Endodermal cell (in vitro differentiated cells): ENCODE measurements around the gene SART3. TPM values are rescaled to one million over a fixed set of nuclear protein-coding genes. Genes with fewer than 3 reads are reported as not detected.
A peak's percentile ranks its signal among the peaks of the same experiment; 100 is the strongest.

Experiments
- DNase-seq: peaks from one replicate; pipeline ENCODE4 v3.0.0-alpha.2; 2017
- H3K27ac ChIP-seq: 2 replicates; pipeline ENCODE4 v1.5.1; 2013; ENCODE audit warnings: mild to moderate bottlenecking, low read depth, low read length, moderate library complexity
- H3K27me3 ChIP-seq: 2 replicates; pipeline ENCODE4 v1.6.1; 2013; ENCODE audit warnings: mild to moderate bottlenecking, low read length, moderate library complexity; ENCODE audit not compliant: insufficient read depth, control insufficient read depth, poor library complexity, severe bottlenecking
- H3K36me3 ChIP-seq: 2 replicates; pipeline ENCODE4 v1.7.0; 2013; ENCODE audit warnings: mild to moderate bottlenecking, low read length, moderate library complexity; ENCODE audit not compliant: control insufficient read depth, insufficient read depth
- H3K4me1 ChIP-seq: one replicate; pipeline ENCODE4 v1.7.0; 2013; ENCODE audit warnings: low read length; ENCODE audit not compliant: control insufficient read depth, insufficient read depth
- H3K4me3 ChIP-seq: 2 replicates; pipeline ENCODE4 v1.5.1; 2013; ENCODE audit warnings: mild to moderate bottlenecking, low read length, moderate library complexity
- H3K9ac ChIP-seq: 2 replicates; pipeline ENCODE4 v1.6.1; 2013; ENCODE audit warnings: mild to moderate bottlenecking, low read length, moderate library complexity; ENCODE audit not compliant: poor library complexity, severe bottlenecking; ENCODE audit errors: extremely low read depth
- H3K9me3 ChIP-seq: 2 replicates; pipeline ENCODE4 v1.6.1; 2013; ENCODE audit warnings: mild to moderate bottlenecking, low read length, moderate library complexity; ENCODE audit not compliant: control insufficient read depth
- H3K27ac Mint-ChIP-seq: 2 replicates; pipeline ENCODE4 v1.8.0; 2020; ENCODE audit warnings: mixed read lengths
- H3K27me3 Mint-ChIP-seq: 2 replicates; pipeline ENCODE4 v1.8.0; 2021; ENCODE audit warnings: mild to moderate bottlenecking, mixed read lengths; ENCODE audit not compliant: insufficient read depth
- H3K36me3 Mint-ChIP-seq: 2 replicates; pipeline ENCODE4 v1.8.0; 2020; ENCODE audit warnings: low read depth, mixed read lengths
- H3K4me1 Mint-ChIP-seq: 2 replicates; pipeline ENCODE4 v1.8.0; 2020; ENCODE audit warnings: mixed read lengths
- H3K4me3 Mint-ChIP-seq: 2 replicates; pipeline ENCODE4 v1.8.0; 2020; ENCODE audit warnings: mild to moderate bottlenecking, moderate library complexity, mixed read lengths
- H3K9me3 Mint-ChIP-seq: 2 replicates; pipeline ENCODE4 v1.8.0; 2020; ENCODE audit warnings: mild to moderate bottlenecking, mixed read lengths
- CTCF ChIP-seq: fragments of 200-600 bp; sonication (generic); conservative IDR thresholded peaks from 2 replicates; pipeline ENCODE4 v1.5.0; 2021; ENCODE audit warnings: antibody characterized with exemption, mild to moderate bottlenecking
- WGBS, 2 experiments: methylation state at CpG; one replicate each; pipeline versions ENCODE4 v1.1.5 to v1.1.7; 2013; ENCODE audit warnings: missing lambda C conversion rate in 2 of 2, mixed read lengths in 1 of 2; ENCODE audit not compliant: insufficient coverage in 1 of 2, insufficient read length in 1 of 2; 5-methylcytosine and 5-hydroxymethylcytosine counted together
- total RNA-seq, 2 donors: library from RNA; stranded (reverse); fragmentation: NEBNext Ultra II Directional in 1 of 2; extraction: Animal tissue kit (Norgen Biotek cat#: 25700) in 1 of 2; gene quantifications; 2 replicates in 1 of 2; 3 replicates in 1 of 2; pipeline ENCODE4 v1.2.1, GENCODE V29; 2021

Gene SART3
- total RNA-seq, 2 donors from 2014 or later: 83.5 to 86.2 TPM

GRCh38 chr12:108589840-108590229, 28.9 kb upstream of the SART3 start:
- H3K9me3 ChIP-seq: no peaks in the 10 kb centered on the region
- no peaks in the 10 kb centered on the region for H3K4me1 ChIP-seq
- H3K27me3 ChIP-seq: no peaks in the 10 kb centered on the region
- Mint-ChIP-seq H3K4me3 (no peak overlapping the region), H3K27me3 (no peaks in the 10 kb centered on the region), H3K36me3 (no peaks in the 10 kb centered on the region), H3K27ac (no peak overlapping the region), H3K9me3 (no peaks in the 10 kb centered on the region), H3K4me1 (peaks cover 3% of the 10 kb centered on the region)
- 75 to 81% methylated on average over 5 to 7 of the region's 7 CpGs for WGBS, 2 experiments
- H3K4me3 ChIP-seq: no peak overlapping the region
- no peak overlapping the region for H3K27ac ChIP-seq
- DNase-seq: no peak
- H3K36me3 ChIP-seq: no peaks in the 10 kb centered on the region
- H3K9ac ChIP-seq: no peak overlapping the region
- no peak for TF ChIP-seq CTCF

DNA sequence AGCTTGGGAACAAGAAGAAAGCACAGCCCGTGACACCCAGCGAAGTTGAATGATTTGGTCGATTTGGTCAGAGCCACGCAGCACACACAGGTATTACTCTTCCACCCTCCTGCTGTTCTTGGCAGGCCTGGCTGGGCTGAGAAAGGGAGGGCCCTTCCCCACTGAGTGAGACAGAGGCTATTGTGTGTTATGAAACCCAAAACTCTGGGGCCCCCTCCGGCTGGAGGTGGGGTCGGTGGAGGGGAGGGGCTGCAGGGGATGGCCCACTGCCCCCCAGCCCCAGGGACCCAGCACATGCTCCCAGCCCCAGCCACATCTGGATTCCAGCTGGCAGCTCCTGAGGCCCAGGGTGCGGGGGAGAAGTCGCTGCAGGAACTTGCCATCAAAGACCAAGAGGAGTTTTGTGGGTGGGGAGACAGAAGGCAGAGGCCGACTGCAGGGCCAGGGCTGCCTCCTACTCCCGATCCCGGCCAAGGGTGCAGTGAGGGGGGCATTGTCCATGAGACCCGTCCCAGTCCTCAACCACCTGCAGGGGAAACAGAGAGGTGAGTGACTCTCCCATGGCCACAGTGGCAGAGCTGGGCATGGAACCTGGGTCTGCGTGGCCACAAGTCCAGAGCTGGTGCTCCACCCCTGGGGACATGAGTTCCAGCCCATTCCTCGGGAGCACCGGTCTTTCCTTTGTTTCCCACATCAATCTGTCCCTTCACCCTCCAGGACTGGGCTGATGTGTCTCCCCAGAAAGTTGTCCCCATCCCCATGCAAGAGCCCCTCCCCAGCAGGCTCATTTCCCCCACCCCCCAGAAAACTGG, 28.3 kb upstream of the SART3 start:
- H3K4me1 Mint-ChIP-seq: peaks cover 3% of the 10 kb centered on the region
- Histone ChIP-seq H3K27me3 (no peaks in the 10 kb centered on the region), H3K36me3 (no peaks in the 10 kb centered on the region), H3K9ac (no peak overlapping the region), H3K4me3 (no peak overlapping the region), H3K4me1 (no peaks in the 10 kb centered on the region), H3K27ac (no peak overlapping the region), H3K9me3 (no peaks in the 10 kb centered on the region)
- DNase-seq: peak; percentile 78
- H3K36me3 Mint-ChIP-seq: no peaks in the 10 kb centered on the region
- H3K27ac Mint-ChIP-seq: peak overlapping the region; percentile 74
- H3K9me3 Mint-ChIP-seq: no peaks in the 10 kb centered on the region
- no peak for TF ChIP-seq CTCF
- no peaks in the 10 kb centered on the region for H3K27me3 Mint-ChIP-seq
- 46 to 64% methylated on average over 6 to 15 of the region's 15 CpGs for WGBS, 2 experiments
- no peak overlapping the region for H3K4me3 Mint-ChIP-seq

DNA sequence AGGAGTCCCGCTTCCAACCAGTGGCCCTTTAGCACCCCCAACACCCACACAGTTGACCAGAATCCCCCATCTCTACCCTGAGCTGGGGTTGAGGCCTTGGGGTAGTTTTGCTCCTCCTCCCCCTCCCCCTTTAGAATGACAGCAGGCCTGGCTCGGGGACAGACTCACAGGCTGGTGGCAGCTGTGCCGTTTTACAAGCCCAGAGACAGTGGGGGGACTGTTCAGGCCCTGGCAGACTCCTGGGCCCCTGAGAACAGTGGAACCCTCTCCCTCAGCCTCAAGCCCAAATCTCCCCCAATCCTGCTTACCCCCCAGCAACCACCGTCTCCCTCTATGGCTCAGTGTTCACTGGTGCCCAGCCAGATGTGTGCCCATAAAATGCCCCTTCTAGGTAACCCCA, 26.9 kb upstream of the SART3 start:
- Mint-ChIP-seq H3K4me3 (no peak overlapping the region), H3K36me3 (no peaks in the 10 kb centered on the region), H3K4me1 (peaks cover 3% of the 10 kb centered on the region), H3K27ac (no peak overlapping the region), H3K9me3 (no peaks in the 10 kb centered on the region), H3K27me3 (no peaks in the 10 kb centered on the region)
- Histone ChIP-seq H3K4me1 (no peaks in the 10 kb centered on the region), H3K9ac (no peak overlapping the region), H3K9me3 (no peaks in the 10 kb centered on the region), H3K4me3 (no peak overlapping the region), H3K27ac (no peak overlapping the region), H3K36me3 (no peaks in the 10 kb centered on the region), H3K27me3 (no peaks in the 10 kb centered on the region)
- 89 to 100% methylated on average over 1 to 4 of the region's 4 CpGs for WGBS, 2 experiments
- TF ChIP-seq CTCF: no peak
- no peak for DNase-seq
